ENCODE measurements around the gene ASS1. TPM values are rescaled to one million over a fixed set of nuclear protein-coding genes. Genes with fewer than 3 reads are reported as not detected.

ASS1 gene
- total RNA-seq, 1 experiment from 2014 or later, result 118 TPM

DNA sequence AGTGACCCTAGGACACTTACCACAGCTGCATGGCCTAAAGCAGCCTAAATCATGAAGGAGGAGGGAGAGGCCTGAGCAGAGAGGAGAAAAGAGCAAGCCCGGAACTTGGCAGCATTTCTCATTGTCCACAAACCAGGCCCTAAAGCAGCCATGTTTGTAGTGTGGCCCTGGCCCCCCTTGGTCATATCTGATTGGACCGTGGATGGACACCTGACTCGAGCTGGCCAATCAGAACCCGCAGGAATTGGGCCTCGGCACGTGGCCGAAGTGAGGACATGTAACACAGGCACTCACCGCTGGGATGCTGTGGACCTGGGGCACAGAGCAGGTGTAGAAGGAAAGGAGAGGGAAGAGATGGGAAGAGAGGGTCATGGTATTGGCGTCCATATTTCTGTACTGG lies 56.9 kb downstream of the ASS1 start:
- no peaks in the 10 kb centered on the region for H3K36me3 Mint-ChIP-seq (ENCODE audit: insufficient read depth, unreplicated experiment)
- no peak for DNase-seq
- no peaks in the 10 kb centered on the region for H3K27me3 Mint-ChIP-seq (ENCODE audit: insufficient read depth, unreplicated experiment)
- H3K36me3 ChIP-seq (ENCODE audit: control insufficient read depth, insufficient read depth, low read length), result no peaks in the 10 kb centered on the region
- intact Hi-C loops (cut with micrococcal nuclease; ENCODE audit: unreplicated experiment), result no loop called here
- peaks cover 19% of the 10 kb centered on the region for H3K4me1 ChIP-seq
- H3K4me3 Mint-ChIP-seq (ENCODE audit: unreplicated experiment), result no peak overlapping the region
- no peaks in the 10 kb centered on the region for H3K4me1 Mint-ChIP-seq (ENCODE audit: low read depth, unreplicated experiment)
- no peaks in the 10 kb centered on the region for H3K27me3 ChIP-seq (replicated peaks; ENCODE audit: control insufficient read depth, insufficient read depth, low read length)
- no TSS peak for BruUV-seq (replicated peaks)
- H3K9me3 Mint-ChIP-seq (ENCODE audit: unreplicated experiment), result no peaks in the 10 kb centered on the region
- H3K27ac Mint-ChIP-seq (ENCODE audit: unreplicated experiment), result no peak overlapping the region
- ChIA-PET POLR2A (interaction anchor here (0.5 kb wide), 1 partner anchor 130 kb away, joined by 3 read pairs; no protein-coding TSS in a partner anchor), CTCF (no interaction called here)
- H3K9me3 ChIP-seq, result no peaks in the 10 kb centered on the region
- TF ChIP-seq, protein P1, sequence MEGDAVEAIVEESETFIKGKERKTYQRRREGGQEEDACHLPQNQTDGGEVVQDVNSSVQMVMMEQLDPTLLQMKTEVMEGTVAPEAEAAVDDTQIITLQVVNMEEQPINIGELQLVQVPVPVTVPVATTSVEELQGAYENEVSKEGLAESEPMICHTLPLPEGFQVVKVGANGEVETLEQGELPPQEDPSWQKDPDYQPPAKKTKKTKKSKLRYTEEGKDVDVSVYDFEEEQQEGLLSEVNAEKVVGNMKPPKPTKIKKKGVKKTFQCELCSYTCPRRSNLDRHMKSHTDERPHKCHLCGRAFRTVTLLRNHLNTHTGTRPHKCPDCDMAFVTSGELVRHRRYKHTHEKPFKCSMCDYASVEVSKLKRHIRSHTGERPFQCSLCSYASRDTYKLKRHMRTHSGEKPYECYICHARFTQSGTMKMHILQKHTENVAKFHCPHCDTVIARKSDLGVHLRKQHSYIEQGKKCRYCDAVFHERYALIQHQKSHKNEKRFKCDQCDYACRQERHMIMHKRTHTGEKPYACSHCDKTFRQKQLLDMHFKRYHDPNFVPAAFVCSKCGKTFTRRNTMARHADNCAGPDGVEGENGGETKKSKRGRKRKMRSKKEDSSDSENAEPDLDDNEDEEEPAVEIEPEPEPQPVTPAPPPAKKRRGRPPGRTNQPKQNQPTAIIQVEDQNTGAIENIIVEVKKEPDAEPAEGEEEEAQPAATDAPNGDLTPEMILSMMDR (IDR thresholded peaks at IDR 0.05; ENCODE audit: insufficient read depth in 1 of 2, low read depth in 1 of 2, low read length in 1 of 2, severe bottlenecking in 1 of 2, unreplicated experiment in 1 of 2), result no peak
- no peak overlapping the region for H3K4me3 ChIP-seq (ENCODE audit: low read depth, low read length)

DNA sequence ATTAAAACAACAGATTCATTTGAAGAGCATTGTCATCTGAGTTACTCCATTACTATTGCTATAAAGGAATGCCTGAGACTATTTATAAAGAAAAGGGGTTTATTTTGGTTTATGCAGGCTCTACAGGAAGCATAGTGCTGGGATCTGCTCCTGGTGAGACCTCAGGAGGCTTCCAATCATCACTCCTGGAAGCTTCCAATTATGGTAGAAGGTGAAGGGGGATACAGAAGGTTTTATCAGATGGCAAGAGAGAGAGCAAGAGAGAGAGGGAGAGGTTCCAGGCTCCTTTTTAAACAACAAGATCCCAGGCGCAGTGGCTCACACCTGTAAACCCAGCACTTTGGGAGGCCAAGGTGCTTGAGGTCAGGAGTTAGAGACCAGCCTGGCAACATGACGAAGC lies 63.5 kb downstream of the ASS1 start:
- no peak overlapping the region for H3K27ac Mint-ChIP-seq (ENCODE audit: unreplicated experiment)
- intact Hi-C loops (cut with micrococcal nuclease; ENCODE audit: unreplicated experiment), result no loop called here
- H3K4me3 Mint-ChIP-seq (ENCODE audit: unreplicated experiment), result no peak overlapping the region
- H3K27me3 ChIP-seq (replicated peaks; ENCODE audit: control insufficient read depth, insufficient read depth, low read length), result no peaks in the 10 kb centered on the region
- peaks cover 2% of the 10 kb centered on the region for H3K27me3 Mint-ChIP-seq (ENCODE audit: insufficient read depth, unreplicated experiment)
- H3K9me3 Mint-ChIP-seq (ENCODE audit: unreplicated experiment), result peaks cover 8% of the 10 kb centered on the region
- no peaks in the 10 kb centered on the region for H3K36me3 ChIP-seq (ENCODE audit: control insufficient read depth, insufficient read depth, low read length)
- TF ChIP-seq, protein P1 (IDR thresholded peaks at IDR 0.05; ENCODE audit: insufficient read depth in 1 of 2, low read depth in 1 of 2, low read length in 1 of 2, severe bottlenecking in 1 of 2, unreplicated experiment in 1 of 2), result no peak
- CTCF ChIA-PET, result no interaction called here
- H3K4me1 Mint-ChIP-seq (ENCODE audit: low read depth, unreplicated experiment), result no peaks in the 10 kb centered on the region
- POLR2A ChIA-PET, result no interaction called here
- no peaks in the 10 kb centered on the region for H3K36me3 Mint-ChIP-seq (ENCODE audit: insufficient read depth, unreplicated experiment)
- DNase-seq, result no peak
- no peaks in the 10 kb centered on the region for H3K9me3 ChIP-seq
- H3K4me3 ChIP-seq (ENCODE audit: low read depth, low read length), result no peak overlapping the region
- no TSS peak for BruUV-seq (replicated peaks)
- no peaks in the 10 kb centered on the region for H3K4me1 ChIP-seq

DNA sequence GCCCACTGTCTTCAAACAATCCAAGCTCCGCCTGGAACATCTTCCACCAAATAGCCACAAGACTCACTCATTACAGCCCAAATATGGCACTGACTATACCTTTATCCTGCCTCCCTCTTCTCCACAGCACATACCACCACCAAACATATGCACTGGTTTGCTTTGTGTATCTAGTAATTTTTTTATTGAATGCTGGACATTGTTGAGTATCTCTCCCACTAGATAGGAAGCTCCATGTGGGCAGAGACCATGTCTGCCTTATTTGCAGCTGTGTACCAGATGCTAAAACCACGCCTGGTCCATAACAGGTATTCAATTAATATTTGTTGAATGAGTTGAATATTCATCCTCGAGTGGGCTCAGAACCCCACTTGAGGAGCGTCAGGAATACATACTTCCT lies 67.4 kb downstream of the ASS1 start:
- no TSS peak for BruUV-seq (replicated peaks)
- H3K9me3 Mint-ChIP-seq (ENCODE audit: unreplicated experiment), result peaks cover 8% of the 10 kb centered on the region

More for the DNA sequence above, 67.4 kb downstream of the ASS1 start:
- Mint-ChIP-seq H3K27me3 (ENCODE audit: insufficient read depth, unreplicated experiment) (peaks cover 2% of the 10 kb centered on the region), H3K4me3 (ENCODE audit: unreplicated experiment) (no peak overlapping the region), H3K36me3 (ENCODE audit: insufficient read depth, unreplicated experiment) (no peaks in the 10 kb centered on the region), H3K27ac (ENCODE audit: unreplicated experiment) (no peak overlapping the region), H3K4me1 (ENCODE audit: low read depth, unreplicated experiment) (no peaks in the 10 kb centered on the region)
- no peak for DNase-seq
- H3K9me3 ChIP-seq, result no peaks in the 10 kb centered on the region
- no peaks in the 10 kb centered on the region for H3K4me1 ChIP-seq
- no peaks in the 10 kb centered on the region for H3K36me3 ChIP-seq (ENCODE audit: control insufficient read depth, insufficient read depth, low read length)
- intact Hi-C loops (cut with micrococcal nuclease; ENCODE audit: unreplicated experiment), result no loop called here
- ChIA-PET POLR2A (no interaction called here), CTCF (interaction anchor here (1.0 kb wide), 1 partner anchor 172 kb away, joined by 4 read pairs; no protein-coding TSS in a partner anchor)
- TF ChIP-seq, protein P1 (IDR thresholded peaks at IDR 0.05; ENCODE audit: insufficient read depth in 1 of 2, low read depth in 1 of 2, low read length in 1 of 2, severe bottlenecking in 1 of 2, unreplicated experiment in 1 of 2), result no peak
- H3K4me3 ChIP-seq (ENCODE audit: low read depth, low read length), result no peak overlapping the region
- H3K27me3 ChIP-seq (replicated peaks; ENCODE audit: control insufficient read depth, insufficient read depth, low read length), result no peaks in the 10 kb centered on the region

Measured in Caco-2 (cell line).